Measurements from ENCODE around the gene CATSPERZ. TPM values are rescaled to one million over a fixed set of nuclear protein-coding genes. Genes with fewer than 3 reads are reported as not detected.

The CATSPERZ gene
- total RNA-seq, 2 experiments from 2014 or later: not detected

DNA sequence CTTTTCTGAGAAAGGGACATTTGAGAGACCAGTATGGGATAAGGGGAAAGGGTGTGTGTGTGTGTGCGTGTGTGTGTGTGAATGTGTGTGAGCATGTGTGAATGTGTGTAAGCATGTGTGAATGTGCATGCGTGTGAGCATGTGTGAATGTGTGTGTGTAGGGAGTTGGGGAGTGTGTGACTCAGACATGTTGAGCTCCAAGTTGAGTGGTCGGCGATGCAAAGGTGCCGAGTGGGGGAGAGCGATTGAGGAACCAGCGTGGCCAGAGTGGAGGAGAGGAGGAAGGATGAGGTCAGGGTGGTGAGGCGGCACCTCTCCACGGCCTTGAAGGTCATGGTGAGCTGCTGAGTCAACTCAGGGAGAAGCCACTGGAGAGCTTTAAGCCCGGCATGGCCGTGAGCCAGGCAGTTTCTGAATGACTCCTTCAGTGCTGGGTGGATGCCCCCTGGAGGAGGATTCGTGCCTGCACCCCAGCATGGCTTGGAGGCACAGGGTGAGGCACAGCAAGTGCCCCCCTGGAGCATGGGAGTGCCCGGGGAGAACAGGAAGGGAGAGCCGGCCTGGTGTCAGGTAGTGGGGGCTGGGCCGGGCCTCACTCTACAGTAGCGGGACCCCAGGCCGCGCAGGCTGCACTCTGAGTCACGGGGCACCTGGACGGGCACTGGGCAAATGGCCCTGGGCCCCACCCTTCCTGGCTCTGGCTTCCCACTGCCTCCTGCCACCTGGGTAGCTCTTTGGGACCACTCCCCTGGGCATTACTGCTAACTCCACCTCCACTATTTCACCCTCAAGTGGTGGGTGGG, 31.6 kb downstream of the CATSPERZ start:
- Mint-ChIP-seq H3K27ac (peak overlapping the region; percentile 9), H3K4me3 (no peak overlapping the region), H3K36me3 (peaks cover 2% of the 10 kb centered on the region), H3K9me3 (no peaks in the 10 kb centered on the region), H3K4me1 (peaks cover 15% of the 10 kb centered on the region), H3K27me3 (no peaks in the 10 kb centered on the region)
- peak; percentile 82 for DNase-seq

DNA sequence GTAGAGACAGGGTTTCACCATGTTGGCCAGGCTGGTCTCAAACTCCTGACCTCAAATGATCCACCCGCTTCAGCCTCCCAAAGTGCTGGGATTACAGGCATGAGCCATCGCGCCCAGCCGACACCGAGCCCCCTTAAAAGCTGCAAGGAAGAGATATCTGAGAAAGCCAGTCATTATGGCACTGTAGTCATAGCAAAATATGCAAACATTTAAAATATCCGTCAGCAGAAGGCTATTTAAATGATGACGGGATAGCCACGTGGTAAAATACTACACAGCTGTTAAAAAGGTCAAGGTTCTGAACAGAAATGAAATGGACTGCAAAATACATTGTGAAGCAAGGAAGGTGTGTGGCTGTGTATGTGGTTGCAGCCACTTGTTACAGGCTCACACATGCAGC, 33.4 kb downstream of the CATSPERZ start:
- H3K9me3 Mint-ChIP-seq: no peaks in the 10 kb centered on the region
- H3K27ac Mint-ChIP-seq: no peak overlapping the region
- no peak for DNase-seq
- H3K27me3 Mint-ChIP-seq: no peaks in the 10 kb centered on the region
- no peak overlapping the region for H3K4me3 Mint-ChIP-seq
- peaks cover 2% of the 10 kb centered on the region for H3K36me3 Mint-ChIP-seq
- H3K4me1 Mint-ChIP-seq: peaks cover 17% of the 10 kb centered on the region

GRCh38 chr11:64334764-64335735, 34.9 kb downstream of the CATSPERZ start:
- peaks cover 28% of the 10 kb centered on the region for H3K4me1 Mint-ChIP-seq

GRCh38 chr11:64337538-64338249, 37.5 kb downstream of the CATSPERZ start:
- Mint-ChIP-seq H3K4me3 (no peak overlapping the region), H3K27me3 (no peaks in the 10 kb centered on the region), H3K4me1 (peaks cover 31% of the 10 kb centered on the region), H3K27ac (peak overlapping the region; percentile 34), H3K9me3 (no peaks in the 10 kb centered on the region), H3K36me3 (peaks cover 10% of the 10 kb centered on the region)
- DNase-seq: no peak

More at GRCh38 chr11:64334764-64335735, 34.9 kb downstream of the CATSPERZ start:
- Mint-ChIP-seq H3K27ac (no peak overlapping the region), H3K27me3 (no peaks in the 10 kb centered on the region), H3K9me3 (no peaks in the 10 kb centered on the region), H3K4me3 (no peak overlapping the region), H3K36me3 (peaks cover 2% of the 10 kb centered on the region)
- peak; percentile 50 for DNase-seq

DNA sequence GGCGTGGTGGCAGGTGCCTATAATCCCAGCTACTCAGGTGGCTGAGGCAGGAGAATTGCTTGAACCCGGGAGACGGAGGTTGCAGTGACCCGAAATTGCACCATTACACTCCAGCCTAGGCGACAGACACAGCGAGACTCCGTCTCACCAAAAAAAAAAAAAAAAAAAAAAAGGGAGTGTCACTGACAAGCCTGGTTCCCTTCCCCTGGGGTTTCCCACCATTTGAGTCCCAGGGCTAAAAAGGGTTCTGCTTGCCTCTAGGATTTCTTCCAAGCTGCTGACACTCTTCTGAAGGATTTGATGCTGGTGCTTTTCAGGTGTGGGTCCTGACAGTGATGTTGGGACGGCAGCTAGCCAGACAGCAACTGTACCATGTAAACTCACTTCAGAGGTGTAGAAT, 38.6 kb downstream of the CATSPERZ start:
- Mint-ChIP-seq H3K9me3 (no peaks in the 10 kb centered on the region), H3K27me3 (no peaks in the 10 kb centered on the region), H3K27ac (peak overlapping the region; percentile 90), H3K4me1 (peaks cover 31% of the 10 kb centered on the region), H3K36me3 (peaks cover 10% of the 10 kb centered on the region), H3K4me3 (peak overlapping the region; percentile 92)
- DNase-seq: no peak

GRCh38 chr11:64339286-64339685, 39.1 kb downstream of the CATSPERZ start:
- no peak for DNase-seq
- H3K9me3 Mint-ChIP-seq: no peaks in the 10 kb centered on the region
- peaks cover 10% of the 10 kb centered on the region for H3K36me3 Mint-ChIP-seq
- H3K4me3 Mint-ChIP-seq: peak overlapping the region; percentile 92
- peak overlapping the region; percentile 90 for H3K27ac Mint-ChIP-seq
- no peaks in the 10 kb centered on the region for H3K27me3 Mint-ChIP-seq
- peaks cover 31% of the 10 kb centered on the region for H3K4me1 Mint-ChIP-seq

DNA sequence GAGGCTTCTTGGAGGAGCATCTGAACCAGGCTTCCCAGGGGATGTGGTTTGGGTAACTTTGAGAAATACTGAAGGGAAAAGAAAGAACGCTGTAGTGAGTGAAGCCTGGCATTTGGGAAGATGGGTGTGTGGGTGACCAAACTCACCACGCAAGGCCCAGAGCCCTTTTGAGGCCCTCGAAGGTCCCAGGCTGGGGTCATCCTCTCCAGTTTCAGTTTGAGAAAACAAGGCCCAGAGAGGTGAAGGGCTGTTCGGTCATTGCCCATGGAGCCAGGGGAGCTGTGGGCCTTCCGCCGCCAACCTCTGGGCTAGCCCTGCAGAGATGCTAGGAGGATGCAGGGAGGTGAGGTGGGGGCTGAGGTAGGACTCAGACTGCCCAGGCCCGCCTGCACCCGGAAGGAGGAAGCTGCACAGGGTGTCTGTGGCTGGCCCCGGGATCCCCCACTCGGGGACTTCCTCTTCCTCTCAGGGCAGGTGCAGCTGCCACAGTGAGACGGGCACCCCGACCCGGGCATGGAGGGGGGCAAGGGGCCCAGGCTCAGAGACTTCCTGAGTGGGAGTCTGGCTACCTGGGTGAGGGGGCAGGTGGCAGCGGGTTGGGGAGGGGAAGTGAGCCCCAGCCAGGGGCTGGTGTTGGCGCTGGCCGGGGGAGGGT, 39.7 kb downstream of the CATSPERZ start, which contains the start of gene CCDC88B:
Gene CCDC88B (plus strand): TSS at position 451 of the 655 bp plus-strand sequence. CDS start 63 bp downstream, at position 514.
- H3K4me3 Mint-ChIP-seq: peak within 1 kb of the TSS; percentile 92
- H3K27me3 Mint-ChIP-seq: no peaks in the 10 kb centered on the region
- peak; percentile 88 for DNase-seq
- peak within 1 kb of the TSS; percentile 90 for H3K27ac Mint-ChIP-seq
- H3K9me3 Mint-ChIP-seq: no peaks in the 10 kb centered on the region
- peaks cover 10% of the 10 kb centered on the region for H3K36me3 Mint-ChIP-seq
- peaks cover 31% of the 10 kb centered on the region for H3K4me1 Mint-ChIP-seq

DNA sequence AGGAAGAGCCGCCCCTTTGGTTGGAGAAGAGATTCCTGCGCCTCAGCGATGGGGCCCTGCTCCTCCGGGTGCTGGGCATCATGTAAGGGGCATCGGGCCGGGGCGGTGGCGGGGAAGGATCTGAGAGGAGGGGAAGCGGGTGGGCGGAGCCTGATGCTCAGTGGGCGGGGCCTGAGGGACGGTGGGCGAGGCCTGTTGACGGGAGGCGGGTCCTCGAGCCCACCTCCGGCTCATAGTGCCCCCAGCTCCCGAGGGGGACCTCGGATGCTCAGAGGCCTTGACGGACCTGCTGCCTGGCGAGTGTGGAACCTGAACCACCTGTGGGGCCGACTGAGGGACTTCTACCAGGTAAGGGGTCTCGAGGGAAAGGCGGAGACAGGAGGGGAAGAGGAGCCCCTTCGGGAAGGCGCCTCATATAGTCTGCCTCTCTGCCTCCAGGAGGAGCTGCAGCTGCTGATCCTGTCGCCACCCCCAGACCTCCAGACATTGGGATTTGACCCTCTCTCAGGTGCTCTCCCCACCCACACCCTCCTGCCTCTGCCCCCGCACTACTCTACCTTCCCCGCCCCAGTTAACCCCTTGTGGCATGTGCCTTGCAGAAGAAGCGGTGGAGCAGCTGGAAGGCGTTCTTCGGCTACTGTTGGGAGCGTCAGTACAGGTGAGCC, 40.6 kb downstream of the CATSPERZ start:
- DNase-seq: peak; percentile 82
- H3K9me3 Mint-ChIP-seq: no peaks in the 10 kb centered on the region
- H3K4me3 Mint-ChIP-seq: peak overlapping the region; percentile 92

DNA sequence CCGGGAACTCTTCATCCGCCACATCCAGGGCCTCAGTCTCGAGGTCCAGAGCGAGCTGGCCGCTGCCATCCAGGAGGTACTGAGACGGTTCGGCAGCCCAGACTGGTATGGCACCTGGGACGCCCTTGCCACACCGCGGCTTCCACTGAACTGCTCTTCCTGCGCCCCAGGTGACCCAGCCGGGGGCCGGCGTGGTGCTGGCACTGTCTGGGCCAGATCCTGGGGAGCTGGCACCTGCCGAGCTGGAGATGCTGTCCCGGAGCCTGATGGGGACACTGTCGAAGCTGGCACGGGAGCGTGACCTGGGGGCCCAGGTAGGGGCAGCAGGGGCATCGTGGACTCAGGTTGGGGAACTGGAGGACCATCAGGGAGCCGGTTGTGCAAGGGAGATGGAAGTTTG, 41.3 kb downstream of the CATSPERZ start:
- peaks cover 25% of the 10 kb centered on the region for H3K4me1 Mint-ChIP-seq
- H3K27me3 Mint-ChIP-seq: no peaks in the 10 kb centered on the region
- H3K36me3 Mint-ChIP-seq: peaks cover 14% of the 10 kb centered on the region
- peak overlapping the region; percentile 92 for H3K4me3 Mint-ChIP-seq
- no peak overlapping the region for H3K27ac Mint-ChIP-seq
- H3K9me3 Mint-ChIP-seq: no peaks in the 10 kb centered on the region
- DNase-seq: no peak

More for the DNA sequence above, 40.6 kb downstream of the CATSPERZ start:
- Mint-ChIP-seq H3K4me1 (peaks cover 25% of the 10 kb centered on the region), H3K27ac (peak overlapping the region; percentile 90), H3K27me3 (no peaks in the 10 kb centered on the region), H3K36me3 (peaks cover 11% of the 10 kb centered on the region)

GRCh38 chr11:64341851-64342791, 42.0 kb downstream of the CATSPERZ start:
- peak; percentile 93 for DNase-seq
- H3K9me3 Mint-ChIP-seq: no peaks in the 10 kb centered on the region
- no peak overlapping the region for H3K27ac Mint-ChIP-seq
- peaks cover 14% of the 10 kb centered on the region for H3K36me3 Mint-ChIP-seq
- H3K27me3 Mint-ChIP-seq: no peaks in the 10 kb centered on the region
- peak overlapping the region; percentile 18 for H3K4me3 Mint-ChIP-seq
- H3K4me1 Mint-ChIP-seq: peaks cover 22% of the 10 kb centered on the region

DNA sequence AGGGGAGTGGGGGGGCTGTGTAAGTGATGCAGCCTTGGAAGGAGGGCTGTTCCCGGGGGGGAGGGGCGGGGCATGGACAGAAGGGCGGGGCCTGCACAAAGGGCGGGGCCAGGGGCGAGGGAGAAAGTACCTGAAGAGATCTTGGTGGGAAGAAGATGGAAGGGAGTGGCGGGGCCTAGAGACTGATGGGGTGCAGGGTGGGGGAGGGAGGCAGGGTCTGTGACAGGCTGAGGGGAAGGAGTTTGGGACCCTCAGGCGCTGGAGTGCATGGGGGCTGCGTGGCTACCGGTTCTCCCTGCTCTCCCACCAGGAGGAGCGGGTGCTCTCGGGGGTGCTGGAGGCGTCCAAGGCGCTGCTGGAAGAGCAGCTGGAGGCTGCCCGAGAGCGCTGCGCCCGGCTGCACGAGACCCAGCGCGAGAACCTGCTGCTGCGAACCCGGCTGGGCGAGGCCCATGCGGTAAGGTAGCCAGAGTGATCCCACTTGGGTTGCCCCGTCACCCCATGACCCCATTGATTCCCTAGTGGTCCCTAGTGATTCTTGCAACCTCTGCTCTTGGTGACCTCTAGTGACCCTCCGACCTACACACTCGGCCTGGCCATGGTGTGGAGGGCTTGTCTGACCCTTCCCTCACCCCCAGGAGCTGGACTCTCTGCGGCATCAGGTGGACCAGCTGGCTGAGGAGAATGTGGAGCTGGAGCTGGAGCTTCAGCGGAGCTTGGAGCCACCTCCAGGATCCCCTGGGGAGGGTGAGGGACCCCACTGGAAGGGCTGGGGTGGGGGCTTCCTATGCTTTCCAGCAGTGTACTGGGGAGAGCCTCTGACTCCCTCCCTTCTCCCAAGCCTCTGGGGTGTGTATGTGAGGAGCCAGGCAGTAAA, 42.9 kb downstream of the CATSPERZ start:
- DNase-seq: no peak
- H3K4me3 Mint-ChIP-seq: no peak overlapping the region
- no peaks in the 10 kb centered on the region for H3K9me3 Mint-ChIP-seq
- H3K27ac Mint-ChIP-seq: no peak overlapping the region
- H3K27me3 Mint-ChIP-seq: no peaks in the 10 kb centered on the region
- peaks cover 20% of the 10 kb centered on the region for H3K4me1 Mint-ChIP-seq
- peaks cover 18% of the 10 kb centered on the region for H3K36me3 Mint-ChIP-seq

Data from activated naive CD8-positive, alpha-beta T cell treated with anti-CD3 and anti-CD28 coated beads for 36 hours (primary cell).